Vagina (tissue), 2 donors: Measurements from ENCODE around the gene VTA1. TPM values are rescaled to one million over a fixed set of nuclear protein-coding genes. Genes with fewer than 3 reads are reported as not detected.

Experiments used
- DNase-seq, 2 donors: peaks; one replicate each; pipeline ENCODE4 v3.0.0-alpha.2; 2017; ENCODE audit errors: extremely low spot score in 2 of 2
- H3K27ac ChIP-seq: fragments of 200-600 bp; sonication (generic); one replicate; pipeline ENCODE4 v1.5.1; 2019
- H3K27me3 ChIP-seq: fragments of 200-600 bp; sonication (generic); one replicate; pipeline ENCODE4 v1.5.1; 2019
- H3K36me3 ChIP-seq, 2 donors: fragments of 200-600 bp; sonication (generic); one replicate each; pipeline ENCODE4 v1.5.1; 2017 to 2019
- H3K4me1 ChIP-seq: fragments of 200-600 bp; sonication (generic); one replicate; pipeline ENCODE4 v1.5.1; 2019
- H3K4me3 ChIP-seq, 2 donors: fragments of 200-600 bp; sonication (generic); 1 replicate in 1 of 2; 2 replicates in 1 of 2; pipeline ENCODE4 v1.5.1; 2016 to 2019
- H3K9me3 ChIP-seq: fragments of 200-600 bp; sonication (generic); one replicate; pipeline ENCODE4 v1.5.1; 2019
- POLR2A ChIP-seq, 2 donors: fragments of 450-650 bp; IDR thresholded peaks; one replicate each; pipeline ENCODE4 v1.6.1; 2017; ENCODE audit warnings: antibody characterized with exemption in 2 of 2, mild to moderate bottlenecking in 2 of 2, moderate library complexity in 2 of 2
- POLR2AphosphoS5 ChIP-seq, 2 donors: sonication (generic); formaldehyde crosslinking; IDR thresholded peaks; one replicate each; pipeline ENCODE4 v1.9.0; 2017; ENCODE audit warnings: antibody characterized with exemption in 2 of 2, mild to moderate bottlenecking in 2 of 2, low read depth in 1 of 2; ENCODE audit not compliant: insufficient read depth in 1 of 2
- intact Hi-C: fragments of 100-400 bp; cut with DNase I; formaldehyde crosslinking; loops from one replicate; pipeline ENCODE4 v1.15.1; 2023
- total RNA-seq: library from RNA; depleted of rRNA; stranded (reverse); fragments of >200 nt; gene quantifications from one replicate; pipeline ENCODE4 v1.2.3, GENCODE V29; 2016
- TF ChIP-seq, protein P1 (sequence below), 3 experiments: fragments of 450-650 bp in 2 of 3; fragments of 200-600 bp in 1 of 3; sonication (generic) in 1 of 3; IDR thresholded peaks; one replicate each; pipeline ENCODE4 v1.5.1; 2017 to 2019; ENCODE audit warnings: antibody characterized with exemption in 3 of 3, mild to moderate bottlenecking in 2 of 3, moderate library complexity in 2 of 3

The VTA1 gene
- total RNA-seq, 1 donor from 2014 or later, result 46.4 TPM

DNA sequence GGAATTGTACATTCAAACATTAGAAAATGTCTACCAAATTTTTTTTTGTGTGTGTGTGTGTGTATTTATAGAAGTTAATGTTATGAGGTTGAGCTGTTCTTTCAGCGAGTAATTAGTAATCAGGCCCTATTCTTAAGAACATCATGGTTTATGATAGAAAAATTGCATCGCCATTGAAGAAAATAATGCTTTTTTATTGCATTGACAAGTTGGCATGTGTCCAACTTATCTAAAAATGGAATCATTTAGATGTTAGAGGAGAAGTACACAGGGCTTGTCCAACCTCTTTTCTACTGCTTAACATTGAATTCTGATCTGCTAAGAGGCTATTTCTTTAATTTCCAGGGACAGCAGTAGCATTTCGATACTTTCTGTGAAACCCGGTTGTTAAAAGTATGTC lies 93.1 kb downstream of the VTA1 start:
- H3K36me3 ChIP-seq, result no peaks in the 10 kb centered on the region
- H3K4me1 ChIP-seq, result no peaks in the 10 kb centered on the region
- intact Hi-C loops, result no loop called here
- no peak for DNase-seq
- H3K9me3 ChIP-seq, result no peaks in the 10 kb centered on the region
- no peak overlapping the region for H3K27ac ChIP-seq
- no peaks in the 10 kb centered on the region for H3K27me3 ChIP-seq
- no peak overlapping the region for H3K4me3 ChIP-seq
- no peak for TF ChIP-seq POLR2A (IDR thresholded peaks at IDR 0.05)
- TF ChIP-seq POLR2AphosphoS5 (IDR thresholded peaks at IDR 0.05; ENCODE audit: insufficient read depth in 1 of 2, low read depth in 1 of 2), result no peak
- TF ChIP-seq, protein P1, sequence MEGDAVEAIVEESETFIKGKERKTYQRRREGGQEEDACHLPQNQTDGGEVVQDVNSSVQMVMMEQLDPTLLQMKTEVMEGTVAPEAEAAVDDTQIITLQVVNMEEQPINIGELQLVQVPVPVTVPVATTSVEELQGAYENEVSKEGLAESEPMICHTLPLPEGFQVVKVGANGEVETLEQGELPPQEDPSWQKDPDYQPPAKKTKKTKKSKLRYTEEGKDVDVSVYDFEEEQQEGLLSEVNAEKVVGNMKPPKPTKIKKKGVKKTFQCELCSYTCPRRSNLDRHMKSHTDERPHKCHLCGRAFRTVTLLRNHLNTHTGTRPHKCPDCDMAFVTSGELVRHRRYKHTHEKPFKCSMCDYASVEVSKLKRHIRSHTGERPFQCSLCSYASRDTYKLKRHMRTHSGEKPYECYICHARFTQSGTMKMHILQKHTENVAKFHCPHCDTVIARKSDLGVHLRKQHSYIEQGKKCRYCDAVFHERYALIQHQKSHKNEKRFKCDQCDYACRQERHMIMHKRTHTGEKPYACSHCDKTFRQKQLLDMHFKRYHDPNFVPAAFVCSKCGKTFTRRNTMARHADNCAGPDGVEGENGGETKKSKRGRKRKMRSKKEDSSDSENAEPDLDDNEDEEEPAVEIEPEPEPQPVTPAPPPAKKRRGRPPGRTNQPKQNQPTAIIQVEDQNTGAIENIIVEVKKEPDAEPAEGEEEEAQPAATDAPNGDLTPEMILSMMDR (IDR thresholded peaks at IDR 0.05), result no peak

GRCh38 chr6:142241061-142241460 lies 94.0 kb downstream of the VTA1 start:
- intact Hi-C loops, result no loop called here
- no peaks in the 10 kb centered on the region for H3K4me1 ChIP-seq
- DNase-seq, result no peak
- no peak for TF ChIP-seq POLR2A (IDR thresholded peaks at IDR 0.05)
- TF ChIP-seq POLR2AphosphoS5 (IDR thresholded peaks at IDR 0.05; ENCODE audit: insufficient read depth in 1 of 2, low read depth in 1 of 2), result no peak
- TF ChIP-seq, protein P1 (IDR thresholded peaks at IDR 0.05), result no peak
- no peak overlapping the region for H3K27ac ChIP-seq
- no peaks in the 10 kb centered on the region for H3K27me3 ChIP-seq
- H3K36me3 ChIP-seq, result no peaks in the 10 kb centered on the region
- H3K9me3 ChIP-seq, result no peaks in the 10 kb centered on the region
- H3K4me3 ChIP-seq, result no peak overlapping the region

DNA sequence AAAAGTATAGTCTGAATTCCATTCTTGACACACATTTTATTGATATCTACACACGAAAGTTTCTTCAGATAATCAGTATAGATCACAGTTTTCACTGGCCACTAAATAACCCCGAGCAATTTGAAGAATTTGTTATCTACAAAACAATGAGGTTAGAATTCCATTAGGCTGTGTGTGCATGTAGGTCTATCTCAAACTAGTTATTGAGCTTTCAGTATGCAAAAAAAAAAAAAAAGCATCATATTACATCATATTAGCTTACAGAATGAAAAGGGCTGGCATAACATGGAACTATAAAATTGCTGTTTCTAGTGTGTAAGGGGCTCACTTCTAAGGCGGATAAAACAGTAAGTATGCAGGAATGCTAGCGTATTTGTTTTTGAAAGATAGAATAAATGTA lies 95.2 kb downstream of the VTA1 start:
- intact Hi-C loops, result no loop called here
- TF ChIP-seq POLR2A (IDR thresholded peaks at IDR 0.05), result no peak
- TF ChIP-seq POLR2AphosphoS5 (IDR thresholded peaks at IDR 0.05; ENCODE audit: insufficient read depth in 1 of 2, low read depth in 1 of 2), result no peak
- TF ChIP-seq, protein P1 (IDR thresholded peaks at IDR 0.05), result no peak

DNA sequence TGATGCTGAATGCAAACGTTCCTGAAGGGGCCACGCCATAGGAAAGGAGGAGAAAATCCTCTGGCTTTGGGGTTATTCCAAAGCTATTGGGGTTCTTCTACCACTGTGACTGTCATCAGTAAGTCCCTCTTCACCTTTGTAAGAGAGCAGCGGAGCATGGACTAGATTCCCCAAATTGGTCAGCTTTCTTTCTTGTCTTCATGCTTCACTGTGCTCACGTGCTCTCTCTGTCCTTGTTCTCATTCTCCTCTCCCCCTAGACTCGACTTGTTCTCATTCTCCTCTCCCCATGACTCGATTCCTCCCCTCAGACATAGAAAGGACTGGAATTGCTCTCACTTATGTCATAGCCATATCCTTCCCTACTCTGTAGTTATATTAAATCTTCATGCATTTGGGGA lies 99.9 kb downstream of the VTA1 start:
- H3K27me3 ChIP-seq, result no peaks in the 10 kb centered on the region
- intact Hi-C loops, result no loop called here
- H3K9me3 ChIP-seq, result no peaks in the 10 kb centered on the region
- no peak for TF ChIP-seq POLR2A (IDR thresholded peaks at IDR 0.05)
- TF ChIP-seq, protein P1 (IDR thresholded peaks at IDR 0.05), result no peak
- TF ChIP-seq POLR2AphosphoS5 (IDR thresholded peaks at IDR 0.05; ENCODE audit: insufficient read depth in 1 of 2, low read depth in 1 of 2), result no peak
- DNase-seq, result no peak
- H3K4me3 ChIP-seq, result no peak overlapping the region
- H3K36me3 ChIP-seq, result no peaks in the 10 kb centered on the region
- no peaks in the 10 kb centered on the region for H3K4me1 ChIP-seq
- H3K27ac ChIP-seq, result no peak overlapping the region

More for the DNA sequence above, 95.2 kb downstream of the VTA1 start:
- no peaks in the 10 kb centered on the region for H3K4me1 ChIP-seq
- no peaks in the 10 kb centered on the region for H3K27me3 ChIP-seq
- H3K36me3 ChIP-seq, result no peaks in the 10 kb centered on the region
- no peaks in the 10 kb centered on the region for H3K9me3 ChIP-seq
- H3K4me3 ChIP-seq, result no peak overlapping the region
- H3K27ac ChIP-seq, result no peak overlapping the region
- no peak for DNase-seq

- no peaks in the 10 kb centered on the region for H3K9me3 ChIP-seq
- H3K4me1 ChIP-seq, result no peaks in the 10 kb centered on the region
- H3K27me3 ChIP-seq, result no peaks in the 10 kb centered on the region
- TF ChIP-seq POLR2A (IDR thresholded peaks at IDR 0.05) (no peak), POLR2AphosphoS5 (IDR thresholded peaks at IDR 0.05; ENCODE audit: insufficient read depth in 1 of 2, low read depth in 1 of 2) (no peak)
- TF ChIP-seq, protein P1 (IDR thresholded peaks at IDR 0.05), result no peak
- no peak for DNase-seq
- H3K27ac ChIP-seq, result no peak overlapping the region
- no peaks in the 10 kb centered on the region for H3K36me3 ChIP-seq
- H3K4me3 ChIP-seq, result no peak overlapping the region
- intact Hi-C loops, result no loop called here
Observed at GRCh38 chr6:142249266-142249665, 102.2 kb downstream of the VTA1 start.
